ENCODE measurements around the gene HMGXB4. TPM values are rescaled to one million over a fixed set of nuclear protein-coding genes. Genes with fewer than 3 reads are reported as not detected.

HMGXB4 gene
- total RNA-seq, 1 donor from 2014 or later, result 21.4 TPM

DNA sequence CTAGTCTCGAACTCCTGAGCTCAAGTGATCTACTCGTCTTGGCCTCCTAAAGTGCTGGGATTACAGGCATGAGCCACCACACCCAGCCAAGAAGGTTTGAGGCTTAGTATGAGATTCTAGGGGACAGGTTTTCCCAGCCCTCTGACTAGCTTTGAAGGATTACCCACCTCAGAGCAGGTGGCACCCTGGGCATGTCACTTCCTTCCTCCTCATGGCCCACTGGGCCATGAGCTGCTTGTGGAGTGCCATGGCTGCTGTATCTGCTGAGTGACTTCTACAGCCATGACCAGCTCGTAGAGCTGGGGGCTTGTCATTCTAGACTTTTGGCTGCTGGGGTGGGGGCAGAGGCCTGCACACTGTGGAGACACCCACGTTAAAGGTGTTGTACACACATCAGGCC is 67.5 kb downstream of the HMGXB4 start:
- Mint-ChIP-seq H3K4me1 (ENCODE audit: unreplicated experiment) (no peaks in the 10 kb centered on the region), H3K27ac (ENCODE audit: unreplicated experiment) (no peak overlapping the region), H3K4me3 (ENCODE audit: unreplicated experiment) (peak overlapping the region; percentile 12), H3K27me3 (ENCODE audit: unreplicated experiment) (peaks cover 7% of the 10 kb centered on the region), H3K36me3 (ENCODE audit: low read depth, unreplicated experiment) (peaks cover 25% of the 10 kb centered on the region), H3K9me3 (ENCODE audit: unreplicated experiment) (no peaks in the 10 kb centered on the region)
- no peak for DNase-seq (ENCODE audit: low spot score)
- TF ChIP-seq, protein P1, sequence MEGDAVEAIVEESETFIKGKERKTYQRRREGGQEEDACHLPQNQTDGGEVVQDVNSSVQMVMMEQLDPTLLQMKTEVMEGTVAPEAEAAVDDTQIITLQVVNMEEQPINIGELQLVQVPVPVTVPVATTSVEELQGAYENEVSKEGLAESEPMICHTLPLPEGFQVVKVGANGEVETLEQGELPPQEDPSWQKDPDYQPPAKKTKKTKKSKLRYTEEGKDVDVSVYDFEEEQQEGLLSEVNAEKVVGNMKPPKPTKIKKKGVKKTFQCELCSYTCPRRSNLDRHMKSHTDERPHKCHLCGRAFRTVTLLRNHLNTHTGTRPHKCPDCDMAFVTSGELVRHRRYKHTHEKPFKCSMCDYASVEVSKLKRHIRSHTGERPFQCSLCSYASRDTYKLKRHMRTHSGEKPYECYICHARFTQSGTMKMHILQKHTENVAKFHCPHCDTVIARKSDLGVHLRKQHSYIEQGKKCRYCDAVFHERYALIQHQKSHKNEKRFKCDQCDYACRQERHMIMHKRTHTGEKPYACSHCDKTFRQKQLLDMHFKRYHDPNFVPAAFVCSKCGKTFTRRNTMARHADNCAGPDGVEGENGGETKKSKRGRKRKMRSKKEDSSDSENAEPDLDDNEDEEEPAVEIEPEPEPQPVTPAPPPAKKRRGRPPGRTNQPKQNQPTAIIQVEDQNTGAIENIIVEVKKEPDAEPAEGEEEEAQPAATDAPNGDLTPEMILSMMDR (IDR thresholded peaks at IDR 0.05; ENCODE audit: unreplicated experiment), result no peak

DNA sequence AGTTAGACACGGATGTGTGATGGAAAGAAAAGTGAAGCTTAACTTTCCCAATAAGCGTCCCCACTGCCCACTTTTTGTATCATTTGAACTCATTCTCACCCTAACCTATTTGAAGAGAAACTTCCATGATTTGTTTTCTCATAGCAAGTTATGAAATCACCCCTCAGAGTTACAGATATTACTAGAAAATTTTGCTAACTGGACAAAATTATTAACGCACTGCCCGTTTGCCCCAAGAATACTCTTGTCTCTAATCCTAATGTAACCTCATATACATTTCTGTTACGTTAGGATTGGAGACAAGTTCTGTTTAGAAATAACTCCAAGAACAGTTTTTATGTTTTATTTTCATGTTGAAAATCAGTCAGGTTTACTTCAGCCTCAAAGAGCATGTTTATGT is 67.9 kb downstream of the HMGXB4 start:
- Mint-ChIP-seq H3K27ac (ENCODE audit: unreplicated experiment) (no peak overlapping the region), H3K4me3 (ENCODE audit: unreplicated experiment) (peak overlapping the region; percentile 12), H3K27me3 (ENCODE audit: unreplicated experiment) (peaks cover 7% of the 10 kb centered on the region), H3K4me1 (ENCODE audit: unreplicated experiment) (no peaks in the 10 kb centered on the region), H3K36me3 (ENCODE audit: low read depth, unreplicated experiment) (peaks cover 26% of the 10 kb centered on the region), H3K9me3 (ENCODE audit: unreplicated experiment) (no peaks in the 10 kb centered on the region)
- TF ChIP-seq, protein P1 (IDR thresholded peaks at IDR 0.05; ENCODE audit: unreplicated experiment), result no peak
- DNase-seq (ENCODE audit: low spot score), result no peak

DNA sequence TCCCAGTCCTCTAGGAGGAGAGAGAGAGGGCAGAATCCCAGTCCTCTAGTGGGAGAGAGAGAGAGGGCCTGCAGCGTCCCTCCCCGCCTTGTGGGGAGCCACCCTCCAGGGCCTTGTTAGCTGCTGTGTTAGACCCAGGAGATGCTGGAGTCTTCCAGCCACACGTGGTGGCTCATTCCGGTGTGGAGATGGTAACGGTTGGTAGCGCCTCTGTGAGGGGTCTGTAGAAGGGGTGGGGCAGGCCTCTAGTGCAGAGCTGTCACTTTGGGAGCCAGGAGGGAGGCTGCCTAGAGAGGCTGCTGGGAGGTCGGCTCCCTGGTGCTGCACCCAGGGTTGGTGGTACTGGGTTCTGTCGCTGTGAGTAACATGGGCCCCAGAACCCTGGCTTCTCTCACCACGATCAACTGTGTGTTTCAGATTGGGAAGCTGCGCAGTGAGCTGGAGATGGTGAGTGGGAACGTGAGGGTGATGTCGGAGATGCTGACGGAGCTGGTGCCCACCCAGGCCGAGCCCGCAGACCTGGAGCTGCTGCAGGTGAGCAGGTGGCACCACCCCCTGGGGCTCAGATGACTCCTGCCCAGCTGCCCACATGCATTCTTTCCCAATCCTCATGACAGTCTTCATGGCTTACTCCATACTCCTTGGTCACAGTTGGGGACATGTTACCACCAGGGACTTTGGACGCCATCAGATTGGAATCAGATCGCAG is 69.7 kb downstream of the HMGXB4 start:
- peaks cover 7% of the 10 kb centered on the region for H3K27me3 Mint-ChIP-seq (ENCODE audit: unreplicated experiment)
- no peak for DNase-seq (ENCODE audit: low spot score)
- H3K4me1 Mint-ChIP-seq (ENCODE audit: unreplicated experiment), result no peaks in the 10 kb centered on the region
- no peak overlapping the region for H3K4me3 Mint-ChIP-seq (ENCODE audit: unreplicated experiment)
- TF ChIP-seq, protein P1 (IDR thresholded peaks at IDR 0.05; ENCODE audit: unreplicated experiment), result no peak
- H3K27ac Mint-ChIP-seq (ENCODE audit: unreplicated experiment), result no peak overlapping the region
- H3K9me3 Mint-ChIP-seq (ENCODE audit: unreplicated experiment), result no peaks in the 10 kb centered on the region
- peaks cover 36% of the 10 kb centered on the region for H3K36me3 Mint-ChIP-seq (ENCODE audit: low read depth, unreplicated experiment)

DNA sequence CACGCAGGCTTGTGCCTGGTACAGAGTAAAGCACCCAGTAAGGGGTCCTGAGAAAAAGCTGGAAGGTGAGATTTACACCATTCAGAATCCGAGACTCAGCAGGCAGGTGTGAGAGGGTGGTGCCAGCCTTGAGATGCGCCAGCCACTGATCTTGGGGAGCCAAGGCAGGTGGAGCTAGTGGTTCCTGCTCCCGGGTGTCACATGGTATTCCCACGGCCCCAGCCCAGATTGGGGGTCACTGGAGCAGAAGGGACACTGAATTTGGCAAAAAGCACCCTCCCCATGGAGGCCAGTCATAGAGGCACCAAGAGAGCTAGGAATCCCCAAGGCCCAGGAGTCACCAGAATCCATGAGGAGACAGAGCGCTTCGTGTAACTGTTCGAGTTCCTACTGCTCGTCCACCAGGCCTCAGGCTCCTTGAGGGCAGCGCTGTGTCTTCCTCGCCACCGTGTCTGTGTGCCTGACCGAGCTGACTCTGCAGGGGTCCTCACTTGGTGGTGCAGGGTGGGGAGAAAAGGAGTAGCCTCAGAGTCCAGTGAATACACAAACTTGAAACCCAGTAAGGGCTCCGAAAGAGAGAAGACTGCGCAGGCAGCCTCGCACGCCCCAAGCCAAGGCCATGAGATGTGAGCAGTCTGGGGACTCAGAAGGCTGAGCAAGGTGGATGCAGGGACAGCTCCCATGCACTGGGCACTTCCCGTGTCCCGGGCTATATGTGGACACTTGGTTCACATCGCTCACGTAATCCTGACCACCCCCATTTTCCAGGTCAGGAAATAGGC is 70.6 kb downstream of the HMGXB4 start:
- no peak for DNase-seq (ENCODE audit: low spot score)
- TF ChIP-seq, protein P1 (IDR thresholded peaks at IDR 0.05; ENCODE audit: unreplicated experiment), result no peak
- Mint-ChIP-seq H3K9me3 (ENCODE audit: unreplicated experiment) (no peaks in the 10 kb centered on the region), H3K36me3 (ENCODE audit: low read depth, unreplicated experiment) (peaks cover 41% of the 10 kb centered on the region), H3K27me3 (ENCODE audit: unreplicated experiment) (peaks cover 7% of the 10 kb centered on the region), H3K4me3 (ENCODE audit: unreplicated experiment) (no peak overlapping the region), H3K4me1 (ENCODE audit: unreplicated experiment) (no peaks in the 10 kb centered on the region), H3K27ac (ENCODE audit: unreplicated experiment) (no peak overlapping the region)

DNA sequence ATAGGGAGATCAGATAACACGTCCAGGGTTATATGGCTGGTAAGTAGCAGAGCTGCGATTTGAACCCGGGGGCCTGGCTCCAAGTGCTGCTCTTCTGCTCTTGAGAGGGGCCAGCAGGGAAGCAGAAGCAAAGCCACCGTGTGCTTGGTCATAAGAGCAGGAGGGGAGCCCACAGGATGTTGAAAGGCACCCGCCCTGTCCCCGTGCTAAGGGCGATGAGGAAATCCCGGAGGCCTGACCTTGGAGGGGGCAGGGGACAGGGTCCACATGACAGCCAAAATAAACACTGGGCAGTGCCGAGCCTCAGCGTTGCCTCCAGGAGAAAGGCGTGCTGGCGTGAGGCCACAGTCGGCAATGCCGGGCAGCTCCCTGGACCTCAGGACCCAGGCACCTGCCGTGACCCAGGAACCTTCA is 71.2 kb downstream of the HMGXB4 start:
- Mint-ChIP-seq H3K4me1 (ENCODE audit: unreplicated experiment) (no peaks in the 10 kb centered on the region), H3K27me3 (ENCODE audit: unreplicated experiment) (peaks cover 7% of the 10 kb centered on the region), H3K36me3 (ENCODE audit: low read depth, unreplicated experiment) (peaks cover 39% of the 10 kb centered on the region), H3K27ac (ENCODE audit: unreplicated experiment) (no peak overlapping the region), H3K9me3 (ENCODE audit: unreplicated experiment) (no peaks in the 10 kb centered on the region), H3K4me3 (ENCODE audit: unreplicated experiment) (no peak overlapping the region)
- no peak for DNase-seq (ENCODE audit: low spot score)
- TF ChIP-seq, protein P1 (IDR thresholded peaks at IDR 0.05; ENCODE audit: unreplicated experiment), result no peak
